Measurements from ENCODE around the gene JAG2.

The JAG2 gene

GRCh38 chr14:105165134-105165704, 3.4 kb downstream of the JAG2 start:
- DNase-seq: no peak

GRCh38 chr14:105163040-105163742, 5.4 kb downstream of the JAG2 start:
- DNase-seq: no peak

- DNase-seq: no peak
Measured at GRCh38 chr14:105162669-105162979, 6.0 kb downstream of the JAG2 start.

GRCh38 chr14:105161964-105162668, 6.5 kb downstream of the JAG2 start:
- no peak for DNase-seq

GRCh38 chr14:105161309-105161708, 7.3 kb downstream of the JAG2 start:
- no peak for DNase-seq

GRCh38 chr14:105160776-105161175, 7.8 kb downstream of the JAG2 start:
- no peak for DNase-seq

DNA sequence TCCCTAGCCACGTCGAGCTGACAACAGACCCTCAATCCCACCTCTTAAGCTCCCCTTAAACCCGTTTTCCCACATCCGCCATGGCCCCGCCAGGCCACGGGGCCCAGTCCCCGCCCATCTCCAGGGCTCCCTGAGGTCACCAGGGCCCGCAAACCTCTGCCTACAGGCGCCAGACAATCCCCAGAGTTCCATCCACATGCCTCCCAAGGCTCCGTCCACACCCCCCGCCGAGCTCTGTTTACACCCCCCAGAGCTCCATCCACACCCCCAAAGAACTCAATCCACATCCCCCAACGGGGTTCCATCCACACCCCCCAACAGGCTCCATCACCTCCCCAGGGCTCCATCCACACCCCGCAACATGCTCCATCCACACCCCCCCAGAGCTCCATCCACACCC, 9.2 kb downstream of the JAG2 start:
- DNase-seq: no peak

GRCh38 chr14:105158794-105159193, 9.8 kb downstream of the JAG2 start:
- DNase-seq: no peak

- DNase-seq: no peak
Measured at GRCh38 chr14:105157872-105158271, 10.7 kb downstream of the JAG2 start.

DNA sequence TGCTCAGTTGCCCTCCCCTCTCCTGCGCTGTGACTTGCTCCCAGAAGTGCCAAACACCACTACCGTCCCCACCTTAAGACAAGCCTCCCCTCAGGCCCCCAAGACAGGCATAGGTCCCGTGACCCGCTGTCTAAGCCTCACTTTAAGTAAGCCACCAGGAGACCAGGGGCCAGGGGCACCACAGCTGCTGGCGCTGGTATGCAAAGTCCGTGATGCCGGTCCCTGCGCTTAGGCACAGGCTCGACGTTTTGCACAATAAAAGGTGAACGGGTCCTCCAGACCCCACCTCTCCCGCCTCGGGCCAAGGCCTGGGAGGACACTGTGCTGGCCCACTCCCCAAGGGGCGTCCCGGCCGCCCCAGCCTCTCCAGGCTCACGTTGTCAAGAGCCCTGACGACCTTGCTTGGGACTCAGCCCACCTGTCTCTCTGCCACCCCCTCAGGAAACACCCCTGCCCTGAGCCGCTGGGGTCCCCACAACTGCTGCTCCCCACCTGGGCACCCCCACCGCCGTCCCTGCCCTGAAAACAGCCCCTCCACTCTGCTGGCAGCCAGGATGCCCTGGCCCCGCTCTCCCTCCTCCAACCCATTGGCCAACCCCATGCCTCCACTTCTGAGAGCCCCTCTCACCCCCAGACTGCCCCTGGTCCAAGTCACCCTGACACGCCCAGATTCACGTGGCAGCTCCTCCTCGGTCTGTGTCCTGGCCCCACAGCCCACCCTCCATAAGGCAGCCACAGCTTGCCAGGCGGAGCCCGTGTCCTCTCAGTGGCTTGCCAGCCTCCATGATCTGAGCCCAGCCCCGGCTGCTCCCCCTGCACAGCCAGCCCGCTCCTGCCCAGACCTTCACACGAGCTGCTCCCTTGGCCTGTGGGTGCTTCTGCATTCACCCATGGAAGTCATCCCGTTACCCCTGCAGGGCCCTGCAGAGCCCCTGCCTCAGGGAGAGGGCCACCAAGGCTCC, 11.9 kb downstream of the JAG2 start:
- no peak for DNase-seq

DNA sequence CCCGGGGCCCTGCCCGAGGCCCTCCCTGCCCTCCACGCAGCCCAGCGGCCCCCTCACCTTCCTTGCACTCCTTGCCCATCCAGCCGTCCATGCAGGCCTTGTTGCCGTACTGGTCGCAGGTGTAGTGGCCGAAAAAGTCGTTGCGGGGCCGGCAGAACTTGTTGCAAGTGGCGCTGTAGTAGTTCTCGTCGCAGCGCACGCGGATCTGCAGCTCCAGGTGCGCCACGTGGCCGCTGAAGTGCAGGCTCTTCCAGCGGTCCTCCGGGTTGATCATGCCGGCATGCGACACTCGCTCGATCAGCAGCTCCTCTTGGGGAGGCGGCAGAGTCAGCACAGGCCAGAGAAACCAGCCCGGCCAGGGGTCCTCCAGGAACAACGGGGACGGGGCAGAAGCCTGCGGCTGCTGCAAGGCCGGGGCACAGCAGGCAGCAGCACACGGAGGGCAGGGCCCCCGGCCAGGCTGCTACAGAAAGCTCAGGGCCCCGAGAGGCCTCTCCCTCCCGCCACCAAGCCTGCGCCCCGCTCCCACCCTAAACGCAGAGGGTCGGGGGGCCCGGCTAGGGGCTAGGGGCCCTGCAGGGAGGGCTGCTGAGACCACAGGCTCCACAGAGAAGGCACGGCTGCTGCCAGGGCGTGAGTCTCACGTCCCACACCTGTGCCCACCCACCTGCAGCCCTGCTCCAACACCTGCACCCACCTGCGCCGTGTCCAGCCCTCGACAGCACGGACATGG, 12.7 kb downstream of the JAG2 start:
- DNase-seq: no peak

GRCh38 chr14:105155071-105155651, 13.4 kb downstream of the JAG2 start:
- no peak for DNase-seq

GRCh38 chr14:105154476-105154871, 14.1 kb downstream of the JAG2 start:
- no peak for DNase-seq

- DNase-seq: no peak
Measured at GRCh38 chr14:105153739-105154475, 14.7 kb downstream of the JAG2 start.

DNA sequence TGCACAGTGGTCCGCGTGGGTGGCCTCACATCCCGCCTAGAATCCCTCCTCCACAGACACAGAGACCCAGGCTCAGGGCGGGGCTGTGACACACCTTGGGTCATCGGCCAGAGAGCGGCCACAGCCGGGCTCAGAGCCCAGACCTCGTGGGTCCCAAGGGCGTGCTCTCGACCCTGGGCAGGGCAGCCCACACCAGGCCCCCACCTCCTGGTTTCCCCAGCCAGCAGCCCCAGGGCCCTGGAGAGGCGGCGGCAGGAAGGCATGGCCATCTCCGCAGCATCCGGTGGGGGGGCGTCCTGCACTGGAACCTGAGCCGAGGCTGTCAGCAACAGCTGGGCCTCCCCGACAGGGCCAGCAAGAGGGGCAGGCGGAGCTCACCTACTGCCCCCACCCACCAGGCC, 15.2 kb downstream of the JAG2 start:
- no peak for DNase-seq

DNA sequence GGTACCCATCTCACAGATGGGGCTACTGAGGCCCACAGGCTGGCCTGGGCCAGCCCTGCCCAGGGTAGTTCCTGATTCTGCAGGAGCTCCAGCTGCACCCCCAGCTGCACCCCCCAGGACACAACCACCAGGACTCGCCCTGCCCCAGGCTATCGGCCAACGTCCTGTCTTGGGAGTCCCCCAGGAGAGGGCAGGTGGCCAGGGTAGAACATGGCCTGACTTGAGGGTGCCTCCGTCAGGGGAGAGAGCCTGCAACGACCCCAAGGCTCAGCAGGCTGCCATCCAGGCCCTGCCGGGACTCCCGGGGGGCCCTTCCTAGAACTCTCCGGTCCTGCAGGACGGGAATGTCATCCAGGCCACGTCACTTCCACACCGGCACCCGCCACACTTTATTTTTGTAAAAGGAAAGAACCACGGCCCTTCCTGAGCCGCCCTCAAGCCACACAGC, 15.8 kb downstream of the JAG2 start:
- no peak for DNase-seq

- no peak for DNase-seq
Measured at GRCh38 chr14:105151838-105152793, 16.5 kb downstream of the JAG2 start.

DNA sequence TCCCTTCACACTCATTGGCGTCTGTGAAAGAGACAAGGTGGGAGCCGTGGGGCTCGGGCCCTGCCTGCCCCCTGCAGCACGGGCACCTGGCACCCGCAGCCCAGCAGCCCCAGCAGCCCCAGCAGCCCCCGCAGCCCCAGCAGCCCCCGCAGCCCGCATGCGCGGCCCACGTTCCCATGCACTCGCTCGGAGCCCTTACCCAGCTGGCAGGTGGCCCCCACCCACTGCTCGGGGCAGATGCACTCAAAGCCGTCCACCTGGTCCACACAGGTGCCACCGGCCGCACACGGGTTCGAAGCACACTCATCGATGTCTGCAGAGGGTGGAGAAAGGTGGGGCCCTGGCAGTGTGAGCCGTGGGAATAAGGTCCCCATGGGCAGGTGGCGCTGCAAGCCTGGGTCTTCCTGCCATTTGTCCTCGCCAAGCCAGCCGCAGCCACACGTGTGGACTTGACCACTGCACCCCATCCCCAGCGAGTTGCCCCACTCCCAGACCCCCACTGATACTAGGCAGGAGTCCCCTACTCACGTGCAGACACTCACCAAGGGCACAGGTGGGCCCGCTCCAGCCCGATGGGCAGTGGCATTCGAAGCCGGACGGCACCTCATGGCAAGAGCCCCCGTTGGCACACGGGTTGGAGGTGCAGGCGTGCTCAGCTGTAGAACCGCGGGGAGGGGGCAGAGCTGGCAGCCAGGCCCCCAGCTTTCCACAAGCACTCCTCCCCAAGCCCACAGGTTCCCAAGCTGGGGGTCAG, 17.3 kb downstream of the JAG2 start:
- DNase-seq: no peak

DNA sequence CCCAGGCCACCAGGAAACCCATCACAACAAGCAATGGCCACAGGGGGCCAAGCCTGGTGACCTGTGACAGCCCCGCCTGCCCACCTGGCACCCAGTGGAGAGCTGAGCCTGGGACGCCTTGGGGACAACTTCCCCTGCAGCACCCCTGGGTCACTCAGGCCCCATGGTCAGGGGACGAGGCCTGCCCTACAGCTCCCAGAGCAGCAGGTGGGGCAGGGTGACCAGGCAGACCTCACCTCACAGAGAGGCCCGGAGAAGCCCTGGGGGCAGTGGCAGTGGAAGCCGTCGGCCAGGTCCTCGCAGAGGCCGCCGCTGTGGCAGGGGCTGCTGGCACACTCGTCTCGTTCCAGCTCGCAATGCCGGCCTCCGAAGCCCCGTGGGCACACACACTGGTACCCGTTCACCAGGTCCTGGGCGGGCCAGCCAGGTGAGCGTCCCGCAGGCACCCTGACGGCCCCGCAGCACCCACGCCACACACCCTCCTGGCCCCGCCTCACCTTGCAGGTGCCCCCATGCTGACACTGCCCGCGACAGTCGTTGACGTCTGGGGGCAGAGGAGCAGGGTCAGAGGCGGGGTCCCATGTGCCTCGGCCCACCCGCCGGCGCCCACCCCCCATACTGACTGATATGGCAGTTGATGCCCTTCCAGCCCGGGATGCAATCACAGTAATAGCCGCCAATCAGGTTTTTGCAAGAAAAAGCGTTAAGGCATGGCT, 18.1 kb downstream of the JAG2 start:
- no peak for DNase-seq
